A673 (cell line): Measurements from ENCODE around the gene ATP5IF1. TPM values are rescaled to one million over a fixed set of nuclear protein-coding genes. Genes with fewer than 3 reads are reported as not detected.

ENCODE experiments used
- BruUV-seq: library from RNA; stranded (reverse); fragments of 400-500 nt; replicated peaks from 2 replicates; lab custom pipeline; 2021; lab: Mats Ljungman, UMichigan
- CTCF ChIA-PET: fragments of 300-600 bp; sonication (Branson Sonifier 250); formaldehyde crosslinking; loops from one replicate; lab custom pipeline; 2022; ENCODE audit warnings: antibody characterized with exemption; lab: Charles Lee
- POLR2A ChIA-PET: fragments of 300-600 bp; sonication (Branson Sonifier 250); formaldehyde crosslinking; loops from one replicate; lab custom pipeline; 2022; ENCODE audit warnings: antibody characterized with exemption; ENCODE audit not compliant: low non-redundant PET; lab: Charles Lee
- DNase-seq: peaks from one replicate; pipeline ENCODE4 v3.0.0-alpha.2; 2015; ENCODE audit warnings: low spot score
- H3K27ac ChIP-seq: fragments of 200-600 bp; sonication (generic); 2 replicates; pipeline ENCODE4 v1.5.1; 2016; ENCODE audit warnings: mixed run types, low read depth, mild to moderate bottlenecking, mixed read lengths, antibody characterized with exemption, low read length; ENCODE audit not compliant: poor library complexity, severe bottlenecking
- H3K27me3 ChIP-seq: fragments of 200-600 bp; sonication (generic); replicated peaks from 2 replicates; pipeline ENCODE4 v1.6.1; 2017; ENCODE audit warnings: mixed run types, low read depth, mild to moderate bottlenecking, mixed read lengths, antibody characterized with exemption, low read length; ENCODE audit not compliant: insufficient read depth, poor library complexity
- H3K36me3 ChIP-seq: fragments of 200-600 bp; sonication (generic); 2 replicates; pipeline ENCODE4 v1.6.1; 2016; ENCODE audit warnings: mixed run types, mild to moderate bottlenecking, mixed read lengths, antibody characterized with exemption, low read length; ENCODE audit not compliant: insufficient read depth, poor library complexity, severe bottlenecking
- H3K4me1 ChIP-seq: fragments of 200-600 bp; sonication (generic); 2 replicates; pipeline ENCODE4 v1.6.1; 2017; ENCODE audit warnings: mixed run types, mild to moderate bottlenecking, mixed read lengths, antibody characterized with exemption, low read length; ENCODE audit not compliant: insufficient read depth, poor library complexity, severe bottlenecking
- H3K4me3 ChIP-seq: fragments of 200-600 bp; sonication (generic); 2 replicates; pipeline ENCODE4 v1.5.1; 2016; ENCODE audit warnings: low read depth, mixed run types, mild to moderate bottlenecking, mixed read lengths, low read length; ENCODE audit not compliant: poor library complexity, severe bottlenecking
- H3K9me3 ChIP-seq: fragments of 200-600 bp; sonication (generic); 2 replicates; pipeline ENCODE4 v1.6.1; 2016; ENCODE audit warnings: mixed run types, low read depth, mild to moderate bottlenecking, mixed read lengths, antibody characterized with exemption, low read length; ENCODE audit not compliant: poor library complexity, severe bottlenecking
- EZH2 ChIP-seq: fragments of 200-600 bp; sonication (generic); IDR thresholded peaks from 2 replicates; pipeline ENCODE4 v1.6.1; 2017; ENCODE audit warnings: borderline replicate concordance, low read depth, mild to moderate bottlenecking, mixed read lengths, antibody characterized with exemption, low read length; ENCODE audit not compliant: poor library complexity, severe bottlenecking
- intact Hi-C: fragments of 100-400 bp; cut with micrococcal nuclease; formaldehyde crosslinking; loops from one replicate; pipeline ENCODE4 v1.10.0; 2022; ENCODE audit not compliant: unreplicated experiment
- total RNA-seq: library from RNA; stranded (reverse); gene quantifications from 2 replicates; pipeline ENCODE4 v1.2.3, GENCODE V29; 2021
- TF ChIP-seq, protein P1 (sequence below): fragments of 300-800, 200-600 bp; sonication (generic); conservative IDR thresholded peaks from 2 replicates; pipeline ENCODE4 v1.5.1; 2017; ENCODE audit warnings: low read depth, mild to moderate bottlenecking, antibody characterized with exemption, low read length, moderate library complexity, mixed read lengths

Gene ATP5IF1
- total RNA-seq, 1 experiment from 2014 or later = 144 TPM

DNA sequence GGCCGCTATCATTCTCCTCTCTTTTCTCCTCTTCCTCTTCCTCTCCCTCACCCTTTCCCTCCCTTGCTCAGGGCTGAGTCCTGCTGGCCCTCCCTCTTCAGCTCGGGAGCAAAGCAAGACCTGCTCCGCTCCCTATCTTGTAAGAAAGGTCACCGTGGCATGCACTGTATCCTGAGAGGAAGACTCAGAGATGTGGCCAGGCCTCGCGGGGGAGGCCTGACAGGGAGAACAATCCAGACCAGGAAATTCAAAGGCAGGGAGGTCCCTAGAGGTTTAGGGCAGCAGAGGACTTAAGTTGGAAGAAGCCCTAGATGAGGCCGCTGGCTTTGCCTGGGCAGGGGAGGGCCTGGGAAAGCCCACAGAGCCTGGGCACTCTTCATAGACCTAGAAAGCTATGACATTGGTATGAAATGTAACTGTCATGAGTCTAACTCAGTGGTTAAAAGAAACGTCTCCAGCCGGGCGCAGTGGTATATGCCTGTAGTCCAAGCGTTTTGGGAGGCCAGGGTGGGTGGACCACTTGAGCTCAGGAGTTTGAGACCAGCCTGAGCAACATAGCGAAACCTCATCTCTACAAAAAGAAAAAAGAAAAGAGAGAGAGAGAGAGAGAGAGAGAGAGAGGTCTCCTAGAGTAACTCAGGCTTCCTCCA, 44.8 kb upstream of the ATP5IF1 start:
- Histone ChIP-seq H3K27ac (no peak overlapping the region), H3K4me3 (no peak overlapping the region), H3K36me3 (no peaks in the 10 kb centered on the region), H3K4me1 (no peaks in the 10 kb centered on the region), H3K27me3 (no peaks in the 10 kb centered on the region), H3K9me3 (no peaks in the 10 kb centered on the region)
- no peak for TF ChIP-seq EZH2
- TF ChIP-seq, protein P1, sequence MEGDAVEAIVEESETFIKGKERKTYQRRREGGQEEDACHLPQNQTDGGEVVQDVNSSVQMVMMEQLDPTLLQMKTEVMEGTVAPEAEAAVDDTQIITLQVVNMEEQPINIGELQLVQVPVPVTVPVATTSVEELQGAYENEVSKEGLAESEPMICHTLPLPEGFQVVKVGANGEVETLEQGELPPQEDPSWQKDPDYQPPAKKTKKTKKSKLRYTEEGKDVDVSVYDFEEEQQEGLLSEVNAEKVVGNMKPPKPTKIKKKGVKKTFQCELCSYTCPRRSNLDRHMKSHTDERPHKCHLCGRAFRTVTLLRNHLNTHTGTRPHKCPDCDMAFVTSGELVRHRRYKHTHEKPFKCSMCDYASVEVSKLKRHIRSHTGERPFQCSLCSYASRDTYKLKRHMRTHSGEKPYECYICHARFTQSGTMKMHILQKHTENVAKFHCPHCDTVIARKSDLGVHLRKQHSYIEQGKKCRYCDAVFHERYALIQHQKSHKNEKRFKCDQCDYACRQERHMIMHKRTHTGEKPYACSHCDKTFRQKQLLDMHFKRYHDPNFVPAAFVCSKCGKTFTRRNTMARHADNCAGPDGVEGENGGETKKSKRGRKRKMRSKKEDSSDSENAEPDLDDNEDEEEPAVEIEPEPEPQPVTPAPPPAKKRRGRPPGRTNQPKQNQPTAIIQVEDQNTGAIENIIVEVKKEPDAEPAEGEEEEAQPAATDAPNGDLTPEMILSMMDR = no peak
- intact Hi-C loops = no loop called here
- BruUV-seq = no TSS peak
- ChIA-PET CTCF (no interaction called here), POLR2A (interaction anchor here (0.6 kb wide), 1 partner anchor 316 kb away, joined by 20 read pairs; no protein-coding TSS in a partner anchor)
- DNase-seq = no peak

DNA sequence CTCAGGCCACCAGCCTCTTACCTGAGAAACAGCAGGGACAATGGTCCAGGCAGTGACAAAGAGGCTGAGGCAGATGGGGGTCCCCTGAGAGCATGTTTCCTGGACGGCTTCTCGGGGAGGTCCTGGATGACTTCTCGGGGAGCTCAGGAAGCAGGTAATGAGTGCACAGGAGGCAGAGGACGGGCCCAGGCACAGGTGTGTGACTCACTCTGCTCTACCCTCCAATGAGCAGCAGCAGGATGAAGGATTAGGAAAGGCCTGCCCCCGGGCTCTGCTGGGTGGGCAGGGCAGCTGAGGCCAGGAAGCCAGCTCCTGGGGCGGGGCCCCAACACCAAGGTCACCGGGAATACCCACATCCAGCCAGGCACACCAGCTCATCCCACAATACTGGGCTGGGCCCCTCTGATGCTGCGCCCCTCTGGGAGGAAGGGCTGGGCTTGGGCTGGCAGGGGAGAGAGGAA, 42.2 kb upstream of the ATP5IF1 start:
- Histone ChIP-seq H3K27ac (no peak overlapping the region), H3K27me3 (no peaks in the 10 kb centered on the region), H3K4me1 (no peaks in the 10 kb centered on the region), H3K4me3 (no peak overlapping the region), H3K9me3 (no peaks in the 10 kb centered on the region), H3K36me3 (no peaks in the 10 kb centered on the region)
- POLR2A ChIA-PET = interaction anchor here (0.5 kb wide), 1 partner anchor 543 kb away, joined by 11 read pairs; the partner anchor contains the start of gene YTHDF2
- no peak for DNase-seq
- CTCF ChIA-PET = no interaction called here
- TF ChIP-seq EZH2 = no peak
- TF ChIP-seq, protein P1 = no peak
- intact Hi-C loops = no loop called here
- BruUV-seq = no TSS peak

DNA sequence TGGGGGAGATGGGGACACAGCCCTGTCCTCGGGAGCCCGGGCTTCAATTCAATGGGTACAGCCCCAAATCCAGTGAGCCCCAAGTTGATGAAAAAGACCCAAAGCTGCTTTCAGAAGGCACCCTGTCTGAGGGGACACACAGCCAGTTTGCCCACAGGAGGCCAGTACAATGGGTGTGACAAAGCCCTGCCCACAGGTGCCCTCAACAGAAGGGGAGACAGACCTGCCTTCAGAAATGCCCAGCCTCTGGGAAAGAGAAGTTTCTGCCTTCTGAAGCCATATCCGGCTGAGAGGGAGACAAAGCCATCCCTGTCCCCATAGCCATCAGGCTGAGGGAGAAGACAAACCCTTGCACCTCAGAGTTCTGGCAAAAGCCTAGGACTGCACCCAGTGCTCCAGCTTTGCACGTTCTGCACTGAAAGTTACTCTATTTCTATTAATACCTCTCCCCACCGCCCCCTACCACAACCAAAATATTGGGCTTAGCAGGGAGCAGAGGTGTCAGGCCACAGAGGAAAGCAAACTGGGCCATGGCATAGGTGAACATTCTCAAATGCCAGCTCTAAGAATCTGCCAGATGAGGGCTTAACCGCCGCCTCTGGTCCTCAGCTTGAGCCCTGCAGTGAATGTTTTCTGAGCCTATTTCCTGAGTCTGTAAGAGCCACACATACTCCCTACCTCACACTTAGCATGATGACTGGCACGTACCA, 41.4 kb upstream of the ATP5IF1 start:
- CTCF ChIA-PET = no interaction called here

More for the DNA sequence above, 41.4 kb upstream of the ATP5IF1 start:
- TF ChIP-seq, protein P1 = no peak
- TF ChIP-seq EZH2 = no peak
- intact Hi-C loops = no loop called here
- no peaks in the 10 kb centered on the region for H3K4me1 ChIP-seq
- POLR2A ChIA-PET = no interaction called here
- H3K36me3 ChIP-seq = peaks cover 4% of the 10 kb centered on the region
- no peak overlapping the region for H3K4me3 ChIP-seq
- no peak for DNase-seq
- H3K27ac ChIP-seq = no peak overlapping the region
- BruUV-seq = no TSS peak
- no peaks in the 10 kb centered on the region for H3K27me3 ChIP-seq
- no peaks in the 10 kb centered on the region for H3K9me3 ChIP-seq
